Esophagus muscularis mucosa (tissue), 3 donors: ENCODE data around the gene PTTG1IP2.

Experiments used
- CTCF ChIP-seq, 3 experiments: fragments of 200-600 bp in 2 of 3; fragments of 450-650 bp in 1 of 3; sonication (generic) in 2 of 3; IDR thresholded peaks; one replicate each; pipeline ENCODE4 v1.5.1; 2017 to 2019; ENCODE audit warnings: antibody characterized with exemption in 3 of 3, mild to moderate bottlenecking in 2 of 3, moderate library complexity in 1 of 3
- POLR2A ChIP-seq: fragments of 450-650 bp; IDR thresholded peaks from one replicate; pipeline ENCODE4 v1.6.1; 2017; ENCODE audit warnings: antibody characterized with exemption, moderate library complexity, mild to moderate bottlenecking, low read depth

GRCh38 chr7:90432752-90433151 lies 36.7 kb upstream of the PTTG1IP2 start:
- TF ChIP-seq POLR2A (no peak), CTCF (IDR thresholded peaks at IDR 0.05) (no peak)
